ENCODE results near the gene L1CAM.

L1CAM gene

GRCh38 chrX:153885968-153886903 lies at the start of gene L1CAM:
Gene L1CAM, minus strand, starts transcription at chrX:153886173. Its CDS starts 10,337 bp downstream, at chrX:153875836.
- DNase-seq, result no peak

GRCh38 chrX:153935326-153935851 lies 49.4 kb upstream of the L1CAM start:
- no peak for DNase-seq

DNA sequence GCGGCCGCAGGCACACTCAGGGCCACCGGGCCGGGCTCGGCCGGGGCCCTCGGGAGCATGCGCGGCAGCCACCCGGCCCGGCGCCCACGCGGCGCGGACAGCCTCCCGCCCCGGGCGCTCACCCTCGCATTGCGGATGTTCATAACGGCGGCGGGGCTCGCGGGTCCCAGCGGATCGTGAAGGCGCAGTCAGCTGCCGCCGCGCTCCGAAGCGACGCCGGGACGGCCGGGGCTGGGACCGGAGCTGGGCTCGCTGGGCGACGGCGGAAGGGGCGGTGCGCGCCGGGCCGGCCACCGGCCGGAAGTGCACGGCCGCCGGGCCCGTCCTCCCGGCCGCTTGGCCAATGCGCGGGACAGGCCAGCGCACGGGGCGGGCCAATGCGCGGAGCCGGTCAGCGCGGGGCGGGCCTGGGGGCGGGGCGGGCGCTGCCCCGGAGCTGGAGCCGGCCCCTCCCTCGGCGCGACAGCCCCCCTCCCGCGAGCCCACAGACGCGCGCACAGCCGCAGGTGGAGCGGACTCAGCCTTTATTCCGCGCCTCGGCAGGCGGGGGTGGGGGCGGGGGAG lies 48.9 kb upstream of the L1CAM start, which contains the start of gene NAA10:
NAA10 (minus strand) TSS at position 276 of the 564 bp plus-strand sequence; CDS start at position 143, 133 bp downstream.
- DNase-seq, result peak; percentile 40 to 50

DNA sequence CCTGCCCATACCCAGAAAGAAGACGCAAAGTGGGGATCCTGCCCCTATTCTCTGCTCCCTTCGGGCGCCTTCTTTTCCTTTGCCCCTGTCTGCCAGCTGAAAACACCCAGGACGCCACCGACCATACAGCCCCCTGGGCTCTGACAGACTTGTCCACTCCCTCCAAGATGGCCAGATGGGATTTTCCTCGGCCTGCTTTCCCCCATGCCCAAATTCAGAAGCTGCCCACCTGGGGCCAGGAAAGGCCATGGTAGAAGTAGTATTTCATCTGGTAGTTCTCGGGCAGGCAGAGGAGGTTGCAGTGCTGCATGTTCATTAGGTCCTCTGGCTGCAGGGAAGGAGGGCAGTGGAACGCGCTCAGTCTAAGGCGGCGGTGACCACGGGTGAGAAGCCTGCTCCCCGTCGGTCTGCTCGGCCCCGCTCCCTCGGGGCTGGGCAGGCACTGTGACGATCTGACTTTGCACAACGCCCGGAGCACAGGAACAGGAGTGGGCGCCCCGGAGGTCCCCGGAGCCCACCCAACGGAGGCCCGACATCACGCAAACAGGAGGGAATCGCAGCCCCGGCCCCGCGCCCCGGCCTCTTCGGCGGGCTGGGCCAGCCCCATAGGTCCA lies 48.3 kb upstream of the L1CAM start:
- no peak for DNase-seq

DNA sequence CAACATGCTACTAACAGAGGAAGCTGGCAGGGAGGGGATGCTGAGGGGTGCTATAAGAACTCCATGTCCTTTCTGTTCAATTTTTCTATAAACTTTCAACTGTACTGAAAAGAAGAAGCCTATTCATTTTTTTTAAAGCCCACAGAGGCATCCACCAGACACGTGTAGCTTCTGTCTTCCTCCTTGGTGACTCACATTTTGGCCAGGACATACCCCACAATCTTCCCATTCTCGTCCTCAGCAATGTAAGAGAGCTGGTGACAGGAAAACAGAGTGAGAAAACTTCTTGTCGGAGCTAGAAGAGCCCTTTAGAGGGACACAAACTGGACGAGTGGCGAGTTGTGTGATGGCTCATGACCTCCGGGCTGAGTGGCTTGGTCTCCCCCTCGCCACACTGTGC lies 47.8 kb upstream of the L1CAM start:
- no peak for DNase-seq

GRCh38 chrX:153932220-153932915 lies 46.4 kb upstream of the L1CAM start:
- no peak for DNase-seq

- DNase-seq, result no peak
Measured at GRCh38 chrX:153931748-153932147, 45.8 kb upstream of the L1CAM start.

GRCh38 chrX:153931151-153931550 lies 45.2 kb upstream of the L1CAM start:
- no peak for DNase-seq

DNA sequence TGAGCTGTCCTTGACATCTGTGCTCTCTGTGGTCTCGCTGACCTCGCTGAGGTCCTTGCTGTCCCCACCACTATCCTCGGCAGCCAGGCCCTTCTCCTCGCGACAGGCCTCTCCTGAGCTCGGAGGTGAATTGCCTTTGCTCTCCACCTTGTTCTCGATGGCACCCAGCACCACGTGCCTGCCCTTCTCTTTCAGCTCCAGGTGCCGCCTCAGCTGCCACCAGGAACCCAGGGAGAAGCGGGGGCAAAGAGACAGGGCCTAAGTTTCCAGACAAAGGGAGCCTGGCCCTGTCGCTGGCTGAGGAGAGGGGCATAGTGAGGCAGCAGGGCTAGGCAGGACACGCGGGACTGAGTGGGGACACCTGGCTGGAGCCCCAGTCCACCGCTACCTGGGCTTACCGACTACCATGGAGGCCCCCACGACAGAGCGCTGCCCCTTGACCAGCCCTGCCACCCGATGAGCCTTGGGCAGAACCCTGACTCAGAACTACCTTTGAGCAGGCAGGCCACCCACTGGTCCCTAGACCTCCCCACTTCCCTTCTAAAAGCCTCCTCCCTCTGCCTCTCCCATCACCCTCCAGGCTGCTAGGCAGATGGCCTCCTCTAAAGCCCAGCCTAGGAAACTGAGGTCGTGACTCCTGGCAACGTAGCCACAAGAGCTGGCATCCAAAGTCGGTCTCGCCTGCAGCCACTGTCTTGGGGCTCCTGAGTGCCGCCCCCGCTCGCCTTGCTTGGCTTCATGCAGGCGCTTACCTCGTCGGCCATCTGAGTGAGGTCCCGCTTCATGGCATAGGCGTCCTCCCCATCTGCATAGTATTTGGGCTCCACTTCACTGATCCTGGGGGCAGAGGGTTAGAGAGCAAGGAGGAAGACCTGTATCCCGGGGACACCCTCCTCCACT lies 44.3 kb upstream of the L1CAM start:
- DNase-seq, result no peak

DNA sequence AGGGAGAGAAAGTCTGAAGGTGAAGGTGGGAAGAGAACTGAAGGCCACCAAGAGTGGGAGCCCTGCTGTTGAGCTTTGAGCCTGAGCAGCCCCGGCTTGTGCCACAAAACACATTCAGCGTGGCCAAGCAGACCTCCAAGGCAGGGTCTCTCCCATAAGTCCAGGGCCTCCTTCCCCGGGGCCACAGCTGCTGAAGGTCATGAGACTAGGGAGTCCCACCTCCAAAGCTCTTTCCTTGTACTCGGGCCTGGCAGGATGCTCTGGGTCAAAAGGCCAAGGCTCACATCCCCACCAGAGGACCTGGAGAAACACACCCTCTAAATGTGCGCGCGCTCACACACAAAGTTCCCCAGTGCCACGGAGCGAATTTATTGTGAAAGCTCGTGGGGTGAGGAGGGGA lies 43.6 kb upstream of the L1CAM start:
- no peak for DNase-seq

- DNase-seq, result no peak
Measured at GRCh38 chrX:153928846-153929245, 42.9 kb upstream of the L1CAM start.

- peak; percentile 82 to 89 for DNase-seq
Measured at GRCh38 chrX:153927922-153928760, 42.2 kb upstream of the L1CAM start.

DNA sequence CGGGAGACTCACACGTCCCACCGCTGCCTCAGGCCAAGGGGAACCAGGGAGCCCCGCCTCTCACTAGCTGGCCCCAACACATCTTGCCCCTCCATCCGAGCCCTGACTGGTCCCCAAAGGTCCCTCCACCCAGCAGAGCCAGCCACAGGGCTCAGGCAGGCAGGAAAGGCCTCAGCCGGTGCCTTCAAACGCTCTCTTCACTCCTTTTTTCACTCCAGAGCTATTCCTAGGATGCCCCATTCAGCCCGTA lies 41.6 kb upstream of the L1CAM start:
- no peak for DNase-seq

DNA sequence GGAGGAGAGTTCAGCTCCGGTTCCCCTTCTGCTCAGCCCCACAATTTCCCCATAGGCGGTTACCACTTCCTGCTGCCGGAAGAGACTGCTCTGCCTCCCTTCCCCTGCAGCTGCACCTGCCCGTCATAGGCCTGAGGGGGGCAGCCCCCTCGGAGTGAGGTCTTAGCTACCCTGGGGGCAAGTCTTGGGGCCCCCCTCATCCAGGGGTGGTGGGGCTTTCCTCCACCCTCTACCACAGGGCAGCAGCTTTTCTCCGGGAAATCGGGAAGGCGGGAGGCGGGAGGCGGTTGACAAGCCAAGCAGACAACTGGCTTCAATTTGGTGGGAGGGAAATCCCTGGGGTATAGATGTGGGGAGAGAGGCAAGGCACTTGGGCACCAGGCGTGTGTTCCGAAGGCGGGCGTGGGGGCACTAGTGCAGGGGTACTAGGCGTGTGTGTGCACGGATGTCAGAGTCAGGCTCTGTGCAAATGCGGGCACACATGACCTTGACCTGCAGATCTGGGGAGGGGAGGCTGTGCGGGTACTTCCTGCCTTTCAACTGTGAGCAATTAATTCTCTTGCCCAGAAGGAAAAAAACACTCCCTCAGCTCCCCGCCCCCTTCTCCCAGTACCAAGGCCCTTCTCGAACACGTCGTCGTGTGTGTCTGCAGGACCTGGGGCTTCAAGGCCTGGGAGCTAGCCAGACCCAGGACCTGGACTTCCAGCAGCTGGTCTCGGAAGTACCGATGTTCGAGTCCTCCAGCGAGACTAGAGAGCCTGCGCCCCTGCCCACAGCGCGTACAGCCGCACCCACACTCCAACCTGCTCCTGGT lies 41.1 kb upstream of the L1CAM start:
- DNase-seq, result peak; percentile 52 to 54

DNA sequence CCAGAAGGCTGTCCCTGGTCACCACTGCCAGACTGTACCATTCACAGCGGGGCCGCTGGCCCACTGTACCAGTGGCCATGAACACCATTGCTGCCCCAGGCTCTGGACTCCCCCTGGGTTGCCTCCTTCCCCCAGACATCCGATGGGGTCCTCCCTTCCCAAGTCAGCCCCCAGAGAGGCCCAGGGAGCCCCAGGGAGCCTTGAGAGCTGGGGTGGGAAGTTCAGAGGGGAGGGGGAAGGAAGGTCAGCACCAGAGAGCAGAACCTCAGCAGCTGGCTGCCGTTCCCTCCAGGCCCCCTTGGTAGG lies 40.5 kb upstream of the L1CAM start:
- DNase-seq, result no peak

DNA sequence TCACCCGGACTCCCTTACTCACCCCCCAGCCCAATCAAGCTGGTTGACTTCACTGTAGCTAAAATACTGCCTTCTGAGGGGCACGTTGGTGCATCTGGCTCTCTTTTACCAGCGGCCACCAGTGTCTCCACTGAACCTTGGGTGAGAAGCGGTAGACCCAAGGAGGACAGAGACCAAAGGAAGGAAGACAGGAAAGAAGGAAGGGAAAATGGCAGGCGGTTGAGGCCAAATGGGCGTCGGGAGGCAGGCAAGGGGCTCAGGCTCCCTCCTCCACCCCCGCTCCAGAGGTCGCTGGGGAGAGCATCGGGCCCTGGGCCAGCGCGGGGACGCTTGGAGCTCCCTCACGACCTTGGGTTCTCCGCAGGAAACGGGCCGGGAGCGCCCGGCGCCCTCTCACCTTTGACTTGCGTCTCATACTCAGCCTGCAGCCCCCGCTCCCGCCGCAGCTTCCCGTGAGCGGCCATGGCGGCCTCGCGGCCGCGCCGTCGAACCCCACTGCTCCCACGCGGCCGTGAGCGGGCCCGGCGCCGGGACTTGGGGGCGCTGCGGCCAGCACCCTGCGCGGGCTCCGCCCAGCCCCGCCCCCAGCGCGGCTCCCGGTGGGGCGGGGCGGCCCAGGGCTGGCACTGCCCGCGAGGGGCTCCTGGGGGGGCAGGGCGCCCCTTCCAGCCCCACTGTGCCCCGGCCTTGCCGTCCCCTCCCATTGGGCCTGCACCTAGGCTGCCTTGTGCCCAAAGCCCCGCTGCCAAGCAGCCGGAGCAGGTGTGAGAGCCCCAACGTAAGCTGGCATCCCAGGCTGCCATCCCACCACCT lies 40.0 kb upstream of the L1CAM start, which contains the start of gene ARHGAP4:
ARHGAP4 (minus strand) TSS at position 526 of the 813 bp plus-strand sequence; CDS start at position 464, 62 bp downstream.
- peak; percentile 33 to 45 for DNase-seq

GRCh38 chrX:153925387-153925738 lies 39.4 kb upstream of the L1CAM start:
- no peak for DNase-seq

DNA sequence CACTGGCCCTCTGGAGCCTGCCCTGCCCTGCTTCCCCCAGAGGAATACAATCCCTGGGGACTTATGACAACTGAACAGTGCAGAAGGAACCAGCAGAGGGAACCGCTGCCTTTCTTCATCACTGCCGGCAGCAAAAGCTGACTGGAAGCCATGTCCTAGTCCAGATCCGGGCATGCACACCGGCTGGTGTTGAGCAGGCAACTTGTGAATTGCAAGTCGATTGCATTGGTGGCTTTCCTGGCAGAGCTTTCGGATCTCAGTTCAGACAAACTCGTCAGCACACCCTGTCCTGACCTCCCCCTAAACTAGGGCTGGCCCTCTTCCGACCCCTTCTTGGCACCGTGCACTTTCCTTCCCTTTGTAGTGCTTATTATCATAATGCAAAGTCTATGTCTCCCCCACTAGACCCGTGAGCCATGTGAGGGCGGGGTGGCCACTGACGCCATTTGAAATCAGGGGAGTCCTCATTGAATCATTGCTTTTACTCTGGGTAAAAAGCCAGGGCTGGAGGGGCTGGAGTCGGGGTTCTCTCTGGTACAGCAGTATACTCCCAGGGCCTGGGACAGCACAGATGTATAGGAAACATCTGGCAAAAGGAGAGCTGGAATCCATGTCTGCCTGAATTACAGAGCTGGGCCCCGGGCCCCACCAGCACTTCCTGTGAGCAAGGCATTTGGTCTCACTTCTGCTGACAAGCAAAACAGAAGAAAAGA lies 38.3 kb upstream of the L1CAM start:
- DNase-seq, result no peak

All from stimulated activated CD4-positive, alpha-beta T cell treated with anti-CD3 and anti-CD28 coated beads, Interleukin-2, amount 100 ng/mL, for 48 hours (primary cell).